HG03432 (cell line): ENCODE measurements around the gene NACAD.
A peak's percentile ranks its signal among the peaks of the same experiment; 100 is the strongest.
"Not testable (repeated sequence)": the region's sequence is repeated elsewhere in the genome, so short reads cannot be mapped to it uniquely, and the experiment has no call there.

Experiments used
- ATAC-seq: cut with Tn5 transposase; IDR thresholded peaks from one replicate; pipeline ENCODE4 v1.9.1; 2021; ENCODE audit warnings: mild to moderate bottlenecking, moderate library complexity; ENCODE audit not compliant: unreplicated experiment

Gene NACAD

DNA sequence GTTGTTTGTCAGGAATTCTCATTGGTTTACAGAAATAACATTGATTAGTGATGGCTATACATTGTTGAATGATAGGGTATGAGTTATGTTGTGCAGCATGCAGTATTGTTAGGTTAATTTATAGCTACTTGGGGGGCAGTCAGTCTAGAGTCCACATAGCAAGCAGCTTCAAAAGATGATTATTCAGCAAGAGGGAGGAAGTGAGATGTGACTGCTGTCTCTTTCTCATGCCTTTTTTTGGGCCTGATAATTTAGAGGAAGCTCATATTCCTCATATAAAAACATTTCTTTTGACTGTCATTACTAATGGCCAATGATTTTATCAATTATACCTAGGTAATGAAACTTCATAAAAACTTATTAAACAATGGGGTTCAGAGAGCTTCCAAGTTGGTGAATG, 26.2 kb upstream of the NACAD start:
- ATAC-seq, result no peak

GRCh38 chr7:45114257-45114656, 25.5 kb upstream of the NACAD start:
- not testable (repeated sequence) for ATAC-seq

DNA sequence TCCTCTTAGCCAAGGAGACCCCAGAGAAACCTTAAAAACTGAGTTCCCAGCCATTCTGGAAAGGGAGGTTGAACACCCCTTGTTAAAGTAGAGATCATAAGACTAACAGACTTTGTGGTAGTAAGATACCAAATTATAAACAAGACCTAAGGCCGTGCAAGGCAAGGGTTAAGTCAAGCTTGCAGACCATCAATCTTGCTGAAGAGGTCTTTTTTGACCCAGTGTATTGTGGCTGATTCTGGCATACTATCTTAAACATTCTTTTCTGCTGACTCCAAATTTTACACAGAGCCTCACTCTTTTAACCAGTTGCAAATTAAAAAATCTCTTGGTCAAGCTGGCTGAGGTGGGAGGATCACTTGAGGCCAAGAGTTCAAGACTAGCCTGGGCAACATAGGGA, 23.9 kb upstream of the NACAD start:
- ATAC-seq, result no peak

DNA sequence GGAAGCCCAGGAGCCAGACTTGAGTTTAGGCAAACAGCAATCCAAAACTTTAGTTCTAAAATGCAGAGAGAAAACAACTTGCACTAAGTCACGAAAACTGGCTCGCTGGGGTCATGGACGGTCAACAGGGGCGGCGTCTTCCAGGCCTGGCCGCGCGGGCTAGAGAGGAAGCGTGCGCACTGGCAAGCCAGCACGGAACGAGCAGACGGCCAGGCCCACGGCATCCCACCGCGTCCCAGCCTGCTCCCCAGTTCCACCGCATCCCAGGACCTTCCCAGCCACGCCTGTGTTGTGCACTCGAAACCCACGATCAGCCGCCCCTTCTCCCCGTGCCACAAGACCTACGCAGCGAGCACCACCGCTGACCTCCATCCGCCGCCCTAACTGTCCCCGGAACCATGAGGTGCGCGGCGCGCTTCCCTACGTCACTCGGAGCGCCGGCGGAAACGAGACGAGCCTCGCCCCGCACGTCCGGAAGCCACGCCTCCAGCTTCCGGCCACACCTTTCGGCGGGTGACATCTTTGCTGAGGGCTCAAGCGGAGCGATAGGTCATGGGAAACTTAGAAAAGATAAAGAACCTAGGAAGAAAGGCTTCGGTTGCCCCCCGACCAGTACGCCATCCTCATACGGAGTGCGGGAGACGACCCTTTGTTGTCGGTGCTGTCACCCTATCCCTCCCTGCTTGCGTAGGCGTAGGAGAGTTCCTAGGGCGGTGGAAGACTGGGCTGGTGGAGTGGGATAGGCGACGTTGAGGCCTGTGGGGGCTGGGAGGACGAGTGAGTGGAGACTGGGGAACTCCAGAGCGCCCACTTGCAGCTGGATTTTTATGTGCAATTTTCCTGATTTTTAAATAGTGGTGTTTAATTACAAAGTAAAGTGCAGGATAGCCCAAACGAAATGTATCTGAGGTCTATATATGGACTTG, 22.8 kb upstream of the NACAD start, which contains the start of gene TBRG4:
TBRG4 (minus strand) TSS at position 400 of the 926 bp plus-strand sequence. CDS start 2,460 bp downstream, outside the sequence.
- peak; percentile 95 for ATAC-seq

DNA sequence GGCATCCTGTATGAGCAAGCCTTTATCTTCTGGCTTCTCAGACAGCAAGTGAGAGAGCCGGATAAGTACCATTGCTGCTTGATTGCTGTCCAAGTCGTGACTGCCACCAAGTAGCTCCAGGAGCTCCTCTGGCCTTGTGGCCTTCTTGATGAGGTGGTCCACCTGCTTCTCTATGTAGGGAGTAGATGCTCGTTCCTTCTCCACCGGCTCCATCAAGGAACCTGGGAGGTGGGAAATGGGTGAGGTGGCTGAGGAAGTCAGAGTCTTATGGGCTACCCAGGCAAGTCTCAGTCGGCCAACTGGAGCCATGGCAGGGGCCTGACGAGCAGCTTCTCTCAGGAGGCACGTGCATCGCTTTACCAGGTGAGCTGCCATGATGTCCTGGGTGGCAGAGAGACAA, 20.1 kb upstream of the NACAD start:
- ATAC-seq, result no peak

DNA sequence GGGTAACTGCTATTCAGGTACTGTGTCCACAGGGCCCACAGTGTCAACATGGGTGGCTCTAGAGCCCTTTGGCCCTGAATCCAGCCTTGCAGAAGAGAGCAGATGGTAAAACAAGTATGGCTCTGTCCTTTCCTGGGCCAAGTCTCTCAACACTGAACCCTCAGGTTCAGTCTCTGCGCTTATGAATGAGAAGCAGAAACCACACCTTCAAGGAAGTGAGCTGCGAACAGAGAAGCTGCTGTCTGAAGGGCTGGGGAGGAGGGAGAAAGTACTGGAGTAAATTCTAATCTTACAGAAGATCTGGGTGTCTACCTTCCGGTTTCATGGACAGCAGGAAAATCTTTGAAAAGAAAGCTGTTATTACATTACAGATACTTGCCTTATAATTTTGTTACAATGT, 18.6 kb upstream of the NACAD start:
- ATAC-seq, result no peak

GRCh38 chr7:45106820-45107219, 18.1 kb upstream of the NACAD start:
- no peak for ATAC-seq

DNA sequence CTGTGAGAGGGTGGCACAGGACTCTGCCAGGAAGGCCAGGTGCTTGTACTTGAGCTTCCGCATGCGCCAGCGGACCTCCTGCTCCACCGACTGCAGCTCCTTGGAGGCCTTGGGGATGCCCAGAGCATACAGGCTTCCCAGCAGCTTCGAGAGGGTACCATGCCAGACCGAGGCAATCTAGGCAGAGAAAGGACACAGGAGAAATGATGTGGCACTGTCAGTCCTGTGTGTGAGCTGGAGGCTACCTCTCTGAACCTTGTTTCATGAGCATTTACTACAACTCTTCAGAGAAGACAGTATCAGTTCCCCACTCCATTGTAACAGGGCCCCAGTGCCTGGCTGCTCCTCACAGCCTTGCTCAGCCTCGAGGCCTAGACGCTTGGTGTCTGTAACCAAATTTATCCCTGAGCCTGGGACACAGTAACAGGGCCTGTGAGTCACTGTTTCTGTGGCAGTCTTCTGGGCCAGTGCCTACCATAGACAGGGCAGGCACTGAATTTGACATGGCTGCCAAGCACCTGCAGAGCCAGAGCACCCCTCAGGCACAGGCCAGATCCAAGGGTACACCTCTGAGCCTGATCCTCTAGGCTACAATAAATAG, 16.9 kb upstream of the NACAD start:
- no peak for ATAC-seq

- ATAC-seq, result no peak
Observed at GRCh38 chr7:45104844-45105587, 16.2 kb upstream of the NACAD start.

GRCh38 chr7:45103958-45104843, 15.4 kb upstream of the NACAD start:
- no peak for ATAC-seq

DNA sequence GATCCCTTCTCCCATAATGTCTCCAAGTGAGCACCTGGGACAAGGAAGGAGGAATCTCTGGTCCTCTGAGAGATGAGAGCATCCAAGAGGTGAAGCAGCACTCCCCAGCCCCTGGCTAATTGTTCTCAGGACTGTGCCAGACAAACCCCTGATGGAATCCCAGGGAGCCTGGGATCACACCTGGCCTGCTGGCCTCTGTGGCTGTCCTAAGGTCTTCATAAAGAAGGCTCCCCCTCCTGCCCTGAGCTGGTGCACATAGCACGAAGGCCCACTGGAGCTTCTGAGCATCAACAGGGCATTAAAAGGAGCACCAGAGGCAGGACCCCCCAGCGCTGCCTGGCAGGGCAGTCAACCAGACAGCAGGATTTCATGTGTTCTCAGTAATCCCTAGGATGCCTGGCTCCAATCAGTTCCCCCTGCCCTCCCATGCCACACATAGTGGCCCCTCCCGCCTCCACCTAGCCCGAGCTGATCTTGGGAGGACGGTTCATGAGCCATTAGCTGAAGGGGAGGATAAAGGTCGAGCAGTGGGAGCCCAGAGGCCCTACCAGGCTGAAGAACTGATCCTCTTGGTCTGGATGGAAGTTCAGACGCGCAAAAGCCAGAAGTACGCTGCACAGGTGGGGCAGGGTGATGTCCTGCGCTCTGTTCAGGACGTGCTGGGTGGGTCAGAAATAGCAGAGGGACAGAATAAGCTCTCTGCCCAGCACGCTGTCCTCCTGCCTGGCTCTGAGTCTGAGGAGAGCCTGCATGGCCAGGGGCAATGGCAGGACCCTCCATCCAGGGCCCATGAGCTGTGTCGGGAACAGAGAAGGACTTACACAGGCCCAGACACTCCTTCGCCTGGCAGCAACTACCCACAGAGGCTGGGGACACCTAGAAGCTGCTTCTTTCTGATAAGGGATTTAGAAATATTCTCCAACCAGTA, 14.3 kb upstream of the NACAD start:
- no peak for ATAC-seq

GRCh38 chr7:45101748-45102147, 13.0 kb upstream of the NACAD start:
- ATAC-seq, result no peak

GRCh38 chr7:45100761-45101480, 12.2 kb upstream of the NACAD start:
- no peak for ATAC-seq

GRCh38 chr7:45099891-45100760, 11.4 kb upstream of the NACAD start:
- no peak for ATAC-seq

DNA sequence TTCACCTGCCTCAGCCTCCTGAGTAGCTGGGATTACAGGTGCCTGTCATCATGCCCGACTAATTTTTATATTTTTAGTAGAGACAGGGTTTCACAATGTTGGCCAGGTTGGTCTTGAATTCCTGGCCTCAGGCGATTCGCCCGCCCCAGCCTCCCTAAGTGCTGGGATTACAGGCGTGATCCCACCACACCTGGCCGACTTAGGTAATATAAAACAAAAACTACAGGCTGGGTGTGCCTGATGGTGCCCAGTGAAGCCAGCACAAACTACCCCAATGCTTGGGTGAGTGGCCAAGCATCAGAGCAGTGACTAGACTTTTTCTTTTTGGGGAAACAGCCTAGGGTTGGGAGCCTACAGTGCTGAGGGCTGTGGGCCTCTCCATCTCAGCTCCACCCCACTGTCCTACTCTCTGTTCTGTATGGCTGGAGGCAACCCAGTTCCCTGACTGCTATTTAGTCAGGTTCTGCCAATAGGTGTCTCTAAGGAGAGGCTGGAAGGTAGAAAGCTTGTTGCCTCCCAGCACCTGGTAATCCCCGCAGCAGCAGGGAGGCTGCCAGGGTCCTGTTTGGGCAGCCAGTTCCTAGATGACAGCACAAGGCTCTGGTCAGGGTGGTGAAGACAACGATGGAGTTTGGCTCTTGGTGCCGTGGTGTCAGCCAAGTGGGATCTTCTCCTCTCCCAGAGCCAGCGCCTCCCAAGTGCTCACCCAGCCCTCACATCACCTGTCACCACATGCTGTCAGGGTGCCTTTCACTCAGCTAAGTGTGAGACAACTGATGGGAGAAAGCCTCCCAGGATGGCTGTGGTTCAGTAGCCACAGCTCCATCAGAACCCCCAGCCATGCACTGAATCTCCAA, 10.4 kb upstream of the NACAD start:
- ATAC-seq, result no peak

DNA sequence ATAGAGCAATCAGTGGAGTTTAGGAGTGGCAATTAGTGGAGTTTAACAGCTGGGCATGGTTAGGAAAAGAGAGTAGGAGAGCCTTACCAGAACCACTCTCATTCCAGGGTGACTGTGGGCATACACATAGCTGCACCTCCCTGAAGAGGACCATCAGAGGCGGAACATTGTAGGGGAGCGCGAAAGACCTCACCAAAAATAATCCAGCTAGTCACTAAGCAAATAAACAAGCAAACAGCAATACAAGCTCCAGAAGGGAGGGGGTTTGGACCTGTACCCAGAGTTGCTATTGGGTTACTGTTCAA, 4.1 kb upstream of the NACAD start:
- ATAC-seq, result no peak
